ES-I3 (cell line): ENCODE measurements around the gene LIMK2.
"Not testable (repeated sequence)": the region's sequence is repeated elsewhere in the genome, so short reads cannot be mapped to it uniquely, and the experiment has no call there.

Experiments
- H3K36me3 ChIP-seq: 2 replicates; pipeline ENCODE4 v1.6.1; 2013; ENCODE audit warnings: mild to moderate bottlenecking, low read length, control low read depth, moderate library complexity; ENCODE audit not compliant: insufficient read depth
- H3K4me1 ChIP-seq: 2 replicates; pipeline ENCODE4 v1.6.1; 2013; ENCODE audit warnings: mild to moderate bottlenecking, control low read depth, low read length; ENCODE audit not compliant: insufficient read depth
- H3K9ac ChIP-seq: 2 replicates; pipeline ENCODE4 v1.6.1; 2013; ENCODE audit warnings: low read depth, mild to moderate bottlenecking, low read length, moderate library complexity
- H3K9me3 ChIP-seq: 2 replicates; pipeline ENCODE4 v1.6.1; 2013; ENCODE audit warnings: mild to moderate bottlenecking, low read length, moderate library complexity; ENCODE audit not compliant: control insufficient read depth, insufficient read depth

Gene LIMK2

GRCh38 chr22:31199187-31199586 is 12.9 kb upstream of the LIMK2 start:
- H3K36me3 ChIP-seq = no peaks in the 10 kb centered on the region; the same call in 1 of the 2 replicates
- H3K9me3 ChIP-seq = no peaks in the 10 kb centered on the region
- no peaks in the 10 kb centered on the region for H3K4me1 ChIP-seq
- H3K9ac ChIP-seq = no peak overlapping the region

GRCh38 chr22:31204352-31204984 is 7.6 kb upstream of the LIMK2 start:
- H3K9me3 ChIP-seq, H3K4me1 ChIP-seq, H3K36me3 ChIP-seq, H3K9ac ChIP-seq: not testable (repeated sequence)

GRCh38 chr22:31205059-31205458 is 7.0 kb upstream of the LIMK2 start:
- H3K4me1 ChIP-seq, H3K36me3 ChIP-seq, H3K9ac ChIP-seq, H3K9me3 ChIP-seq: not testable (repeated sequence)

- not testable (repeated sequence) for H3K9ac ChIP-seq, H3K9me3 ChIP-seq, H3K4me1 ChIP-seq, H3K36me3 ChIP-seq
These were observed 5.6 kb upstream of the LIMK2 start for GRCh38 chr22:31206460-31206859.

- Histone ChIP-seq H3K9me3 (no peaks in the 10 kb centered on the region), H3K9ac (no peak overlapping the region), H3K36me3 (no peaks in the 10 kb centered on the region; the same call in none of the 2 replicates), H3K4me1 (peaks cover 7% of the 10 kb centered on the region)
These were observed 5.0 kb upstream of the LIMK2 start for GRCh38 chr22:31206896-31207687.

GRCh38 chr22:31210556-31211421 is 1.3 kb upstream of the LIMK2 start:
- Histone ChIP-seq H3K9me3 (no peaks in the 10 kb centered on the region), H3K36me3 (no peaks in the 10 kb centered on the region; the same call in 1 of the 2 replicates), H3K4me1 (peaks cover 7% of the 10 kb centered on the region), H3K9ac (no peak overlapping the region)

- no peaks in the 10 kb centered on the region for H3K9me3 ChIP-seq
- H3K4me1 ChIP-seq = peaks cover 7% of the 10 kb centered on the region
- peak overlapping the region; percentile 32; the same call in 1 of the 2 replicates for H3K9ac ChIP-seq
- no peaks in the 10 kb centered on the region; the same call in 1 of the 2 replicates for H3K36me3 ChIP-seq
These were observed 626 bp upstream of the LIMK2 start for GRCh38 chr22:31211482-31211861.

GRCh38 chr22:31212783-31213629 is 908 bp downstream of the LIMK2 start:
- Histone ChIP-seq H3K9me3 (no peaks in the 10 kb centered on the region), H3K9ac (peak overlapping the region; percentile 90), H3K36me3 (no peaks in the 10 kb centered on the region; the same call in 1 of the 2 replicates), H3K4me1 (peaks cover 7% of the 10 kb centered on the region)

GRCh38 chr22:31215018-31215535 is 3.0 kb downstream of the LIMK2 start:
- Histone ChIP-seq H3K9me3 (no peaks in the 10 kb centered on the region), H3K4me1 (peaks cover 11% of the 10 kb centered on the region), H3K36me3 (peaks cover 5% of the 10 kb centered on the region), H3K9ac (no peak overlapping the region)

GRCh38 chr22:31218565-31219262 is 6.6 kb downstream of the LIMK2 start:
- H3K36me3 ChIP-seq = peaks cover 6% of the 10 kb centered on the region
- no peak overlapping the region for H3K9ac ChIP-seq
- 0 out of 2 replicates have a peak, but pooled peaks cover 4% of the 10 kb centered on the region for H3K4me1 ChIP-seq

GRCh38 chr22:31221084-31221483 is 9.0 kb downstream of the LIMK2 start:
- H3K9ac ChIP-seq = no peak overlapping the region
- H3K4me1 ChIP-seq = 0 out of 2 replicates have a peak, but pooled peaks cover 4% of the 10 kb centered on the region
- H3K36me3 ChIP-seq = peaks cover 6% of the 10 kb centered on the region
- H3K9me3 ChIP-seq = no peaks in the 10 kb centered on the region

More at GRCh38 chr22:31218565-31219262, 6.6 kb downstream of the LIMK2 start:
- no peaks in the 10 kb centered on the region for H3K9me3 ChIP-seq

- H3K4me1 ChIP-seq = 0 out of 2 replicates have a peak, but pooled peaks cover 4% of the 10 kb centered on the region
- H3K9me3 ChIP-seq = no peaks in the 10 kb centered on the region
- no peak overlapping the region for H3K9ac ChIP-seq
- H3K36me3 ChIP-seq = peaks cover 6% of the 10 kb centered on the region
These were observed 10.6 kb downstream of the LIMK2 start for GRCh38 chr22:31222736-31223135.

- Histone ChIP-seq H3K4me1 (no peaks in the 10 kb centered on the region), H3K36me3 (peaks cover 5% of the 10 kb centered on the region), H3K9me3 (no peaks in the 10 kb centered on the region), H3K9ac (no peak overlapping the region)
These were observed 11.7 kb downstream of the LIMK2 start for GRCh38 chr22:31223786-31224191.
